ENCODE measurements around the gene RABIF. TPM values are rescaled to one million over a fixed set of nuclear protein-coding genes. Genes with fewer than 3 reads are reported as not detected.

RABIF gene
- total RNA-seq, 1 donor from 2014 or later: 7.0 TPM

DNA sequence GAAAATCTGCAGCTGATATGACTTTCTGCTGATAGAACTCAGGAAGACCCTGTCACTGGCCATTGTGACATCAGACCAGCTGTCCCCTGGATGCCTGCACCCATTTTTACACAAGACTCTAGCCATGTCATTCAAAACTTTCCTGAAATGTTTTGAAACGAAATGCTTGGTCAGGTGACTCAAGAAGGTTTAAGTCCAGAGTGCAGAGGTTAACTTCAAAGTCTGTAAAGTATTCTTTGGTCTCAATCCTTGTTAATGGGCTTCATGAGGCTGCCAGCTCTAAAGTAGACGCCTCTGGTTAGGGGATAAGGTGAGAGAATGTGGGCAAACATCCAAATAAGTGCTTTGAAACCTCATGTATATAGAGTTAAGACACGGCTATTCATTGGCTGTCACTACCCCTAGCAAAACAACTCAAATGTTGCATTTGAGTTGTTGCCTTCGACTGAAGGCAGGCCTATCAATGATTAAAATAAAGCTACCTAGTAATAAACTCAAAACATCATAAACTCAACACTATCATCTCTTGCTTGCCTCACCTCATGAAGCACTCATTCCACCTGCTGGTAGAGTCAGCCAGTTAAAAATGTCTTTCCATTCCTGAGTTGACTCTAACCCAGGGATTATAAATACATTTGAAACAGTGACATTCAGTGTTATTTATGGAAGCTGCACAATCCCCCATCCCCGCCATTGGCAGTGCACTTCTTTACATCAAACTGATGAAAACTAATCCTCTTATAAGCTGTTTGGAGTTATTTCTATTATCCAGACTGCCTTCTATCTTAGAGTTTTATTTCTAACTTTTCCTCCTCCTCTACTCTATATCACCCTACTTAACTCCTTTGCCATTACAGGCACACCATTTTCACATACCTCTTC, 26.0 kb downstream of the RABIF start:
- H3K4me3 Mint-ChIP-seq: peak overlapping the region; percentile 94

DNA sequence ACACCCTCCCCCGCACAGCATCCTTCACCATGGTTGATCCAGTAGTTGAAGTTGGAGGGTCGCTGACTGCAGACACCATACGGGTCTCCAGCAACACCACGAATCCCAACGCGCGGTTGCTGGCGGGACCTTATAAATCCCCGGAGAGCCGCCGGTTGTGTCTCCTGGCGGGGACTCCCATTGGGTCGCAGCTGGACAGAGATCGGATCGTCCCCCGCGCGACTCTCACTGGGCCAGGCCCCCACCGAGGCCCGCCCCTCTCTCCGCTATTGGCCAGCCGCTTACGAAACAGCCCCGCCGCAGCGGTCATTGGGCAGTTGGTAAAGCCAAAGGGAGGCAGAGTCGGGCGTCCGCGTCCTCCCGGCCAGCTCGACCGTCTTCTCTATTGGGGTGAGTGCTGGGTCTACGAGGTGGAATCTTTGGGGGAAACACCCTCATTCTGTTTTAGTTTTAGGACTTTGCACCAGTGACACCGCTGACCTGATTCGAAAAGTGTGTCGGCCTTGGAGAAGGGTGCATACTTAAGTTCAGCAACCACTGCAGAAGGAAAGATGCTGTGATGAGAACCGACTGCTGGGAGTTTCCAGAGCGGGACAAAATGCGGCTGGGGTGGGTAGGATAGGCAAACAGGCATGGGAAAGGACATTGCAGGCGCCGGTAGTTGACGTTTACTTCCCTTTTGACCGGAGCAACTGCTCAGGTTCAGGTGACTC, 27.4 kb downstream of the RABIF start:
- H3K27ac Mint-ChIP-seq: peak overlapping the region; percentile 95
- peaks cover 2% of the 10 kb centered on the region for H3K27me3 Mint-ChIP-seq
- peaks cover 11% of the 10 kb centered on the region for H3K4me1 Mint-ChIP-seq (ENCODE audit: unreplicated experiment)
- no peaks in the 10 kb centered on the region for H3K36me3 Mint-ChIP-seq
- no peaks in the 10 kb centered on the region for H3K9me3 Mint-ChIP-seq
- peak; percentile 88 for DNase-seq (ENCODE audit: extremely low spot score, unreplicated experiment)
- TF ChIP-seq, protein P1, sequence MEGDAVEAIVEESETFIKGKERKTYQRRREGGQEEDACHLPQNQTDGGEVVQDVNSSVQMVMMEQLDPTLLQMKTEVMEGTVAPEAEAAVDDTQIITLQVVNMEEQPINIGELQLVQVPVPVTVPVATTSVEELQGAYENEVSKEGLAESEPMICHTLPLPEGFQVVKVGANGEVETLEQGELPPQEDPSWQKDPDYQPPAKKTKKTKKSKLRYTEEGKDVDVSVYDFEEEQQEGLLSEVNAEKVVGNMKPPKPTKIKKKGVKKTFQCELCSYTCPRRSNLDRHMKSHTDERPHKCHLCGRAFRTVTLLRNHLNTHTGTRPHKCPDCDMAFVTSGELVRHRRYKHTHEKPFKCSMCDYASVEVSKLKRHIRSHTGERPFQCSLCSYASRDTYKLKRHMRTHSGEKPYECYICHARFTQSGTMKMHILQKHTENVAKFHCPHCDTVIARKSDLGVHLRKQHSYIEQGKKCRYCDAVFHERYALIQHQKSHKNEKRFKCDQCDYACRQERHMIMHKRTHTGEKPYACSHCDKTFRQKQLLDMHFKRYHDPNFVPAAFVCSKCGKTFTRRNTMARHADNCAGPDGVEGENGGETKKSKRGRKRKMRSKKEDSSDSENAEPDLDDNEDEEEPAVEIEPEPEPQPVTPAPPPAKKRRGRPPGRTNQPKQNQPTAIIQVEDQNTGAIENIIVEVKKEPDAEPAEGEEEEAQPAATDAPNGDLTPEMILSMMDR (conservative IDR thresholded peaks at IDR 0.05): peak; percentile 6
- H3K4me3 Mint-ChIP-seq: peak overlapping the region; percentile 94

More for the DNA sequence above, 26.0 kb downstream of the RABIF start:
- TF ChIP-seq, protein P1 (conservative IDR thresholded peaks at IDR 0.05): no peak
- no peaks in the 10 kb centered on the region for H3K36me3 Mint-ChIP-seq
- peaks cover 11% of the 10 kb centered on the region for H3K4me1 Mint-ChIP-seq (ENCODE audit: unreplicated experiment)
- H3K9me3 Mint-ChIP-seq: no peaks in the 10 kb centered on the region
- peaks cover 2% of the 10 kb centered on the region for H3K27me3 Mint-ChIP-seq
- DNase-seq (ENCODE audit: extremely low spot score, unreplicated experiment): no peak
- no peak overlapping the region for H3K27ac Mint-ChIP-seq

DNA sequence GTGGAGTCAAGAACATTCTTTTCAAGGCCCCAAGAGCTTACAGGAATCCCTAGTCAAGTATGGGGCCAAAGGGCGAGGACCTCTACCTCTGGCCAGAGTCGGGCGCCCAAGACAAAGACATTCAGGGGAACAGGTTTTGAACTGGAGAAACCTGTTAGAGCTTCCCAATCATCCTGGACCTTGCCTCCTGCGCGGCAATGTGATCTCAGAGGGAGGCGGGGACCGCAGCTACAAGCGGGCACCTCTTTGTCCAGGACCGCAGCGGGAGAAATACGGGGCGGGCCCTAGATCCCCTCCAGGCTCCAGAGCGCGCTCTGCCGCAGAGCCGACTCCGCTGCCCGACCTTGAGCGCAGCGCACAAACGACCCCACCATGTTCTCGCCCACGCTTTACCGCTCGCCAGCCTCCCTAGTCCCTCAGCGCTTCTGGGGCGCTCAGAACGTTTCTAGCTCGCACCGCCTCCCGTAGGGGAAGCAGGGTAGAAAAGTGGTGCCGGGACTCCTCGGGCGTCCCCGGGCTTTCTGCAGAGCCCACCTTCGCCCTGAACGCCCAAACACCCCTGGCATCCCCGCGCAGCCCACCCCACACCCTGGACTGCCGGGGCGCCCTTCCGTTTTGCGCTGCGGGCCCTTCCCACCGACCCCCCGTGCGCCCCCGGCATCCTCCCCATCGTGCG, 28.1 kb downstream of the RABIF start:
- Mint-ChIP-seq H3K27me3 (peaks cover 2% of the 10 kb centered on the region), H3K36me3 (peaks cover 5% of the 10 kb centered on the region), H3K9me3 (no peaks in the 10 kb centered on the region), H3K4me3 (peak overlapping the region; percentile 94), H3K4me1 (ENCODE audit: unreplicated experiment) (peaks cover 11% of the 10 kb centered on the region), H3K27ac (peak overlapping the region; percentile 95)
- peak; percentile 80 for DNase-seq (ENCODE audit: extremely low spot score, unreplicated experiment)
- TF ChIP-seq, protein P1 (conservative IDR thresholded peaks at IDR 0.05): peak; percentile 20

DNA sequence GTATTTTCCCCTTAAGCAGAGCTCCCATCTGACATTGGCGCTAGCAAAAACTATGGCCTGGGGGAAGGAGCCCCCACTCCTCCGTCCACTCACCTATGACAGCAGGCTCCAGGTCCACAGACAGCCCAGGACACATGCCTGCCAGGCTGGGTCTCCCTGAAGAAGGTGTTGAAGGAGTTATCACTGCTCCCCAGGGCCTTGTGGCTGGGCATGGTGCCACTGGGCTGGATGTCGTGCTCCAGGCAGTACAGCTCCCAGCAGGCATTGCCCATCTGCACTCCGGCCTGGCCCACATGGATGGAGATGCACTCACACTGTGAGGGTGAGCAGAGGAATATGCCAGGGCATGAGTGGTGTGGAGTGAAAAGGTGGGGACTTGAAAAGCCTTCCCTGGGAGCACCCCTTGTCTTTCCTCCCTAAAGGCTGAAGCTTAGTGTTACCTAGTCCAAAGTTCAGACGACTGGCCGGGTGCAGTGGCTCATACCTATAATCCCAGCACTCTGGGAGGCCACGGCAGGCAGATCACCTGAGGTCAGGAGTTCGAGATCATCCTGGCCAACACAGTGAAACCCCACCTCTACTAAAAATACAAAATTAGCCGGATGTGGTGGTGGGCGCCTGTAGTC, 30.0 kb downstream of the RABIF start:
- peaks cover 10% of the 10 kb centered on the region for H3K36me3 Mint-ChIP-seq
- H3K27me3 Mint-ChIP-seq: no peaks in the 10 kb centered on the region
- peak overlapping the region; percentile 22 for H3K4me3 Mint-ChIP-seq
- TF ChIP-seq, protein P1 (conservative IDR thresholded peaks at IDR 0.05): no peak
- DNase-seq (ENCODE audit: extremely low spot score, unreplicated experiment): no peak
- H3K27ac Mint-ChIP-seq: no peak overlapping the region
- H3K4me1 Mint-ChIP-seq (ENCODE audit: unreplicated experiment): peaks cover 11% of the 10 kb centered on the region
- H3K9me3 Mint-ChIP-seq: no peaks in the 10 kb centered on the region

DNA sequence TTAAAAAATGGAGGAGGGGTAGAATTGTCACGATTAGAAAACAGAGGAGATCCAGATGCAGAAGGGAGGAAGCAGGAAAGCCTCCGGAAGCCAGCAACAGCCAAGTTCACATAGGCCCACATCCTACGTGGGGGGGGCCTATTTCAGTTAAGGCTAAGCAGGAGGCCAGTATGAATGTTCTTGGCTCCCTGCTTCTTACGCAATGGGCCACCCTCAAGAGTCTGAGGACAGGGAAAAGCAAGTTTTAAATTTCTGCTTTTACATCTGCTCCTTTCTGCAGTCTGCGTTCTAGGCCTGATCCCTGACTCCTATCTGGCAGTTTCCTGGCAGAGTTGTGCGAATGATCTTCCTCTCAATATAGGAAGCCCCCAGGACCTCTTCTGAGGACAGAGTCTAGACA, 30.6 kb downstream of the RABIF start:
- TF ChIP-seq, protein P1 (conservative IDR thresholded peaks at IDR 0.05): no peak
- Mint-ChIP-seq H3K4me3 (no peak overlapping the region), H3K4me1 (ENCODE audit: unreplicated experiment) (peaks cover 11% of the 10 kb centered on the region), H3K27me3 (no peaks in the 10 kb centered on the region), H3K36me3 (peaks cover 10% of the 10 kb centered on the region), H3K27ac (no peak overlapping the region), H3K9me3 (no peaks in the 10 kb centered on the region)
- DNase-seq (ENCODE audit: extremely low spot score, unreplicated experiment): no peak

Measured in type B pancreatic cell (in vitro differentiated cells).